Activated gamma-delta T cell treated with Interleukin-2 at 50 U/mL for 16 hours (primary cell): ENCODE measurements around the gene DPM3.
"Not testable (repeated sequence)": the region's sequence is repeated elsewhere in the genome, so short reads cannot be mapped to it uniquely, and the experiment has no call there.

Source experiments
- DNase-seq: peaks from one replicate; pipeline ENCODE4 v3.0.0-alpha.2; 2020

DPM3 gene

DNA sequence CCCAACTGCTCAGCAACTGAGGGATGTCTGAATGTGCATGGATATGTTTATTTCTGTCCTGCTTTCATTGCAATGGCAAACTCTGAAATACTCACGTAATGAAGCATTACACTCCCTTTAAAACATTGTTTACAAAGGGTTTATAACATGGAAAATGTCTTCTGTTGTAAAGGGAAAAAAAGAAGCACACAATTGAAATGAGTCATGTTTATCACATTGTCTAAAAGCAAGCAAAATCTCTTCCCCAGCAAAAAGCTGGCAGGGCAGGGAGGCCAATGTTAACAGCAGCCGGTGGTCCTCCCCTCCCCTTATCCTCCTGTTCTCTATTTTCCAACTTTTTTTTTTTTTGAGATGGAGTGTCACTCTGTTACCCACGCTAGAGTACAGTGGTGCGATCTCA, 16.5 kb downstream of the DPM3 start:
- no peak for DNase-seq

DNA sequence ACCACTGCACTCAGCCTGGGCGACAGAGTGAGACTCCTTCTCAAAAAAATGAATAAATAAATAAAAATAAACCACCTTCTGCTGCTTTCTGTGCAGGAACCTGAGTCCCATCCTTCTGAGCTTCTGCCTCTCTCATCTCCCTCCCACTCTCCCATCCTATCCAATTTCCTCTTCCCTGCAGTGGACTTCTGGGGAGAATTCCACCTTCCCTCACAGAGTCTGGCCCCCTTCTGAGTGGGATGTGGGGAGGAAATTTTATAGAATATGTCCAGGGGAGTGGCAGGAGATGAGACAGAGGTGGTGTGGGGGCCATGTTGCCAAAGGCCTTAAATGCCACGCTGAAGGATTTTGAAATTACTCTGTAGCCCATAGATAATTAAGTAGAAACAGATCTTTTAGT, 18.0 kb downstream of the DPM3 start:
- DNase-seq = no peak

DNA sequence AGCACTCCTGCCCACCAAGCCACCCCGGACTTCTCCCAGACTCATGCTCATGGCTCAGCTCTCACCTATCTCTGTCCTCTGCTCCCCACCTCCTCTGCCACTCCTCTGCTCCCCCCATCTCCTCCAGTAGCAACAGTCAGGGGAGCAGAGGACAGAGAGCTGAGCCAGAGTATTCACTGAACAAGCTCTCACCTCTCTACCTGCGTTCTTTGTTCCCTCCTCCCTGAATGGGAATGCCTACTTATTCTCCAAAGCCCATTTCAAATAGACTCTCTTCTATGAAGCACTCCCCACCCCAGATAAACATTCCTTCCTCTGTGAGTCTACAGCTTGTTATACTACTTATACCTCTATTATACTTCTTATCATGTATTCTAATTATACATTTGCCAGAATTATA, 19.1 kb downstream of the DPM3 start:
- DNase-seq = no peak

DNA sequence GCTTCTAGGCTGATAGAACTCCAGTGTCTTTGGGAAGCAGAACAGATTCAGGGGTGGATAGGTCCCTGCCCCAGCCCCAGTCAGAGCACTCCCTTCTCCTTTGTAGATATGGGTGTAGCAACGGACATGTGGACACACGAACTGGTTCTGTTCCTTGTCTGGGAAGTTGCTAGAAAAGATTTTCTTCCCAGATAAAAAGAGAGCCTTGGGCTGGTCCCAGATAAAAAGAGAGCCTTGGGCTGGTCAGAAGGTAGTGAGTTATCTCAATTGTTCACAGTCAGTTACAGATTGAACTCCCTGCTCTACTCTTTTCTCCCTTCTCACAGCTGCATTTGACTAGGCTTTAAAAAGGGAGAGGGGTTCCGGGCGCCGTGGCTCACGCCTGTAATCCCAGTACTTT, 20.1 kb downstream of the DPM3 start:
- DNase-seq = no peak

DNA sequence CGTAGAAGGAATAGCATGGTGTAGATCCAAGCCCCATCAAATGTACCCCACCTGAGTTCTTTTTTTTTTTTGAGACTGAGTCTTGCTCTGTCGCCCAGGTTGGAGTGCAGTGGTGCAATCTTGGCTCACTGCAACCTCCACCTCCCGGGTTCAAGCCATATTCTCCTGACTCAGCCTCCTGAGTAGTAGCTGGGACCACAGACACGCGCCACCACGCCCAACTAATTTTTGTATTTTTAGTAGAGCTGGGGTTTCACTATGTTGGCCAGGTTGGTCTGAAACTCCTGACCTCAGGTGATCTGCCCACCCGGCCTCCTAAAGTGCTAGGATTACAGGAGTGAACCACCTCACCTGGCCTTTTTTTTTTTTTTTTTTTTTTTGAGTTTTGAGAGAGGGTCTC, 22.2 kb downstream of the DPM3 start:
- DNase-seq = not testable (repeated sequence)

DNA sequence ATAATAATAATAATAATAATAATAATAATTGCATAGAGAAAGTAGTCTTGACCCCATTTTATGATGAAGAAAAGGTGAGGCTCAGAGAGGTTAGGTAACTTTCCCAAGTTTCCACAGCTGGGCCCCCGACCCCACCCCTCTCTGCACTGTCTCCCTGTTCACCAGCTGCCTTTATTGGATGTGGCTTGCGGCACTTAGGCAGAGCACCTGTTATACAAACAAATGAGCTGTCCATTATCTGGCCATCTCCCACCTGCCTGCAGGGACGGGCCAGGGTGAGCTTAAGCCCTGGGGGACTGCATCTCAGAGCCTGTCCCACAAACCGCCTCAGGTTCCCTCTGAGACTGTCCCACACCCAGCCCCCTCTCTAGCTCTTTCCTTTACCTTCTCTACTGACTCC, 22.7 kb downstream of the DPM3 start:
- no peak for DNase-seq

DNA sequence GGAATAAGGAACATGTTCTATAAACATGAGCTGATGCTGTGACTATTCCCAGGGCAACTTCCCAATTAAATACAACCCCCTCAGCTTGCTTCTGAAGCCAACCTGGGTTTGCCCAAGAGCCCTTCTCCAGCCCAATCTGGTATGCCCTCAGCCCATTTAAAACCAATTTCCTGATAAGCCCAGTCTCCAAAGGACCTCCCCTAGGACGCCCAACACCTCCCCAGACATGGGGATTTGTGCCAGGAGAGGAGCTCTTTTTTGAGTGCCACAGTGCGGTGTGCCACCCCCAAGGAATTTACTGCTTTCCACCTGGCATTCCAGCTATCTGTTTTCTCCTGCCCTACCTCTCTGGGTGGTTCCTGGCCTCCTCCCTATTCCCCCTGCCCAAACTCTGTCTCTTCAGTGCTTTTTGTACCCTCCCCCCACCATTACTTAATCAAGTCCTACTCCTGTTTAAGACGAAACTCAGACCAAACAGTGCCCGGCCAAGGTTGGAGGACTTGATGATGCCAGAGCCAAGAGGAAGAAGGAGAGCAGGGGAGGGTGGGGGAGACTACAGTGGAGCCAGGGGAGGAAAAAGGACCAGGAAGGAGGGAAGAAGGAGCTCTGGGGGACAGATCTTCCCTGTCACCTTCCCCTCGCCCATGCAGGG, 24.1 kb downstream of the DPM3 start:
- DNase-seq = no peak

DNA sequence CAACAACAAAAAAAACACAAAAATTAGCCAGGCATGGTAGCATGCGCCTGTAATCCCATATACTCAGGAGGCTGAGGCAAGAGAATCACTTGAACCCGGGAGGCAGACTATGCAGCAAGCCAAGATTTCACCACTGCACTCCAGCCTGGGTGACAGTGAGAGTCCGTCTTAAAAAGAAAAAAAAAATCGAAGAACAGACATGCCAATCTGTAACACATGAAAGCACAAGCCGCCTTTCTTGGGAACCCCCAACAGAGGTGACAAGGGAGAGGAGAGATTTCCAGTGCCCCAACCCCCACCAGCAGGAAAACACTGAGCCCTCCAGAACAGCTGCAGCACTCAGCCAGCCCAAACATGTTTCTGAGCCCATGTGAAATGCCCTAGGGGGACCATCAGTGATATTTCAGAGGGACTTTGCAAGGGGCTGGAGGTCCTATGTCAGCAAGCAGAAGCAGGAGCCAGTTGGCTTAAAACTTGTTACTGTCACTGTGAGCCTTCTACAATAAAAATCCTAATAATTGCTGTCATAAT, 26.8 kb downstream of the DPM3 start:
- DNase-seq = no peak

DNA sequence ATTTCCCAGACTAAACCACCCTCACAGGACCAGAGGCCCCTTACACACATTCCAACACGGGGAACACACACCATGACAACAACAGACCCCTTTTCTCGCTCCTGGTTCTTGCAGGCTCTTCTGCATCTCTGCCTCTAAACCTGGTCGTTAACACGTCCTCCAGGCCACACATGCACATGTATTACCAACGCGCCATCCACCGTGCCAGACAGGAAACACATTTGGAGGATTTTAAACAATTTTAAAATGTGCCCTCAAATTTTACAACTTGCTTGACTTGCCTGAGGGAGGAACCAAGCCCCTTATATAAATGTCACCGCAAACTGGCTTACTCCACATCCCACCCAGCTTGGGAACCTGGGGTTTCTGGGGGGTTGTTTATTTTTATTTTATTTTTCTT, 29.5 kb downstream of the DPM3 start:
- DNase-seq = no peak

DNA sequence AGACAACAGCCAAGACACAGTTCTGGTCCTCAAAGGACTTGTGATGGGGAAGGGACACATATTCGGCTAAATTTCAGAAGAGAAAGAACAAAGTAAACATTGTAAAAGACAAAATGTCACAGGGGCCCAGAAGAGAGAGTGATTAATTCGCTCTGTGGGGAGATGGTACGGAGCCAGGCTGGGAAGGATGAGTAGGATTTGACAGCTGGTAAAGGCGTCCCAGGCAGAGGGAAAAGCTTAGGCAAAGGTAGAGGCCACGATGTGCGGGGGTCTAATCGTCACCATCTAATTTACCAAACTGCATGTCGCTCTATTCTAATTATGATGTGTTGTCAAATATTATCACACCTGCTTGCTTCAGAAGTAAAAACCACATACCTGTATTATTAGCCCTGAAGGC, 29.9 kb downstream of the DPM3 start:
- no peak for DNase-seq

DNA sequence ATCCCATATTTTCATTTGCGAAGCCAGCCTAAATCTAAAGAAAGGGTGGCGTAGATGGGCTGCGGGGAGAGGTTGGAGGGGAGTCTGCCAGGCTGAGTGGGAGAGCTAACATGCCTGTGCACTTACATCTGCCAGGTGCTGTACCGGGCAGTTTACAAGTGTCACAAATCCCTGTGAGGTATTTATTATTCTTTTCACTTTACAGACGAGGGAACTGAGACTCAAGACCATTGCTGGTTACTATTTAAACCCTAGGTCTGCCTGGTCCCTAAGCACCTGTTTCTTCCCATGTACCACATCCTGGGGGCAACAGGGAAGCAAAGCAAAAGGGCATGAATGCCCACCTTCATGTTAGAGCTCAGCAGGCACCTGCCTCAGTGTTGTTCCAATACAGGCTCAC, 32.0 kb downstream of the DPM3 start:
- no peak for DNase-seq

DNA sequence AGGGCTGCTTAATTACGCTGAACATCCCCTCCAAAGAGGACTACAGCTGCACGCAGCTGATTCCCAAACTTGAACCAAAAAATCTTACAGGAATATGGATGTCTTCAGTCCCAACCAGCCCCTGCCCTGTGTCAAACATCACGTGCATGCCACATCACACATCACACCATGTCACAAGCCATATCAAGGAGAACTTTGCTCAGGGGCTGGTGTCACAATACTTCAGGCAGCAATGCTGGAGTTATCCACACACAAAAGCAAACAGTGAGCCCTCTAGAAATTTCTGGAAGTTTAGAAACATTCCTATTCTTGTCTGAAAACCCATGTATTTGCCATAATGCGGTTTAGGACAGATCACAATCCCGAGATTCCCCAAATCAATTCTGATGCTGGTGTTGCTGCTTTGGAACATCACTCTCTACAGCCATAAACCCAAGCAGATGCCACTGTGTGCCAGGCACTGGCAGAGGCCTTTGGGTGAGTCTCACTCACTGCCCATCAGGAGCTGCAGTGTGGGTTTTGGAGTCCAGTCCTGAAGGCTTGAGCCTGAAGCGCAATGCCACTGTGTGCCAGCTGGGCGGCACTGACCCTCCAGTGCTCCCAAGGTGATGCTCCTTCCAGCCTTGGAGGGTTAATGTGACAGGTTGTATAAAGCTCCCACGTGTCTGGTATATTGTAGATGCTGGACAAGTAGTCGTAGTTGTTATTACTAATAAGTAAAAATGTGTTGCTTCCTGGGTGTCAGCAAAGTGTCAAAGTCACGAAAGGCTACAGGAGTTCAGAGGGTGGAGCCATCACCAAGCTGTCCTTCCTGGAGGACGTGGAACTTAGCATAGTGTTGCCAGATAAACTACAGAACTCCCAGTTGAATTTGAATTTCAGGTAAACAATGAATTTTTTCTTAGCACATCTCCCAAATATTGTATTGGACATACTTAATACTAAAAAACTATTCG, 32.7 kb downstream of the DPM3 start:
- no peak for DNase-seq

DNA sequence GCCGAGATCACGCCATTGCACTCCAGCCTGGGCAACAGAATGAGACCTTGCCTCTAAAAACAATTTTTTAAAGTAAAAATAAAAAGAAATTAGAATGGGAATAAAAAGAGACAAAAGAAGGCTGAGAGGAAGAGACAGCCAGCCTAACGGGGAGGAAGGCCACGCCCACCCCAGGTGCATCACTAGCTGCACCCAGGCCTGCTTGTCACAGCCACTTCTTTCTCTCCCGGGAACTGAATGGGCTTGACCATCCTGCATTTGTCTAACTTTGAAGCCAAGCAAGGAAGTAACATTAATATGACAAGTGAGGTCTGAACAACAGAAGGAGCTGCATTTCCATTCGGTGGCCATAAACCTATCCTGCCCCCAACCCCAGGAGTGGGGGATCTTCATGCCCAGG, 33.5 kb downstream of the DPM3 start:
- no peak for DNase-seq

DNA sequence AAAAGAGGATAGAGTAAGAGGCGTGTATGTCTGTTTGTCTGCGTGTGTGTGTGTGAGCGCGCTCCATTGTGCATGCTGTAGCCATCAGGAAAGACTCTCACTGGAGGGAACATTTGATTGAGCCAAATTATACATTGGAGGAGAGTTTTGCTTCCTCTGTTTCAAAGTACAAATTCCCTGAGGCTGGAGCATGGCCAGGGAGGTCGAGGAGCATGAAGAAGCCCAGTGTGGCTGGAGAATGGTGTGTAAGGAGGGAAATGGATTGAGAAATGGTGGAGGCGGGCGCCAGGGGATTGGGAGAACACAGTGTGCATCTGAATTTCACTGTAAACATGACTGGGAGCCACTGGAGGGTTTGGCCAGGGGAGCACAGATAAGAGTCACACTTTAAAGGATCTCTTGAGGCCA, 34.7 kb downstream of the DPM3 start:
- no peak for DNase-seq

DNA sequence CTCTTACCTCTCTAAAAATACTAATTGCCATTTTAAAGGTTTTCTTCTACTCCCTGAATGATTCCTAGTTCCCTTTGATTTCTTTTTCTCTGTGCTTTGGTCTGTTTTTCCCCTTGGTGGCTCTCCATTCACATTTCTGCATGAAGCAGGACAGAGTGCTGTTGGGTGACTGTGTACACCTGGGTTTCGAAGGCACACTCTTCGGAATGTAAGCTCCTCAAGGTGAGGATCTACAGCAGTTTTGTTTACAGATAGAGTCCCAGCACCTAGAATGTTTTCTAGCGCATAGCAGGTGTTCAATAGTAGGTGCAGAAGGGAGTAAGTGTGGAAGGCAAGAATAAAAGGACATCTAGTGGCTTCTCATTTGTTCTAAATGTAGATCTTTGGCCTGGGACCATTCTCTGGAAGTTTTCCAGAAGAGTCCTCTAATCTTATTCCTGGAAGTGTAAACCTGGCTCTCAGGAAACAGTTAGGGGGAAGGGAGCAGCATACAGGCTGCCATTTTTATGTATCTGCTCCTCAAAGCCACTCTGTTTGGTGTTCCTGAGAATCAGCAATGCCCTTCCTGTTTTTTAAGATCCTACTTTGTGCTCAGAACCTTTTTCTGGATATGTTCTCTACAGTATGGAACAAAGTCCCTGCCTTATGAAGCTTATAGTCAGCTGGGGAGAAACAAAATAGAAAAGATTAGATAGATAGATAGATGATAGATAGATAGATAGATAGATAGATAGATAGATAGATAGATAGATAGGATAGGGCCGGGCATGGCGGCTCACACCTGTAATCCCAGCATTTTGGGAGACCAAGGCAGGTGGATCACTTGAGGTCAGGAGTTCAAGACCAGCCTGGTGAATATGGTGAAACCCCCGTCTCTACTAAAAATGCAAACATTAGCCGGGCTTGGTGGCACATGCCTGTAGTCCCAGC, 35.5 kb downstream of the DPM3 start:
- no peak for DNase-seq

DNA sequence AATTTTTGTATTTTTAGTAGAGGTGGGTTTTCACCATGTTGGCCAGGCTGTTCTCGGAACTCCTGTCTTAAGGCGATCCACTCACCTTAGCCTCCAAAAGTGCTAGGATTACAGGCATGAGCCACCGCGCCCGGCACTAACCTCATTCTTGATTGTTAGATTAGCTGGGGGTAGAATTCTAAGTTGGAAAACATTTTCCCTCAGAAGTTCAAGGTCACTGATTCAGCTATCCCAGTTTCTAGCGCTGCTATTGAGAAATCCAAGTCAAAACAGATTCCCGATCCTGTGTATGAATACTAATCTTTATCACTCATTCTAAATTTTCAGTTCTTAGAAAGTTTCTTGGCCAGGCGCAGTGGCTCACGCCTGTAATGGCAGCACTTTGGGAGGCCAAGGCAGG, 37.0 kb downstream of the DPM3 start:
- no peak for DNase-seq

DNA sequence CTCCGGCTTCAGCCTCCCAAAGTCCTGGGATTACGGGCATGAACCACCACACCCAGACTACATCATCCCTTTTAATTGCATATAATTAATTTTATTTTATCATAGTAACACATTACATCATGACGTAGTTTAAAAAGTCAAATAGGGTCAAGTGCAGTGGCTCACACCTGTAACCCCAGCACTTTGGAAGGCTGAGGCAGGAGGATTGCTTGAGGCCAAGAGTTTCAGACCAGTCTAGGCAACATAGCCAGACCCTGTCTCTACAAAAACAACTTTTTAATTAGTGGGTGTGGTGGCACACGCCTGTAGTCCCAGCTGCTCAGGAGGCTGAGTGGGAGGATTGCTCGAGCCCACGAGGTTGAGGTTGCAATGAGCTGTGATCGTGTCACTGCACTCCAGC, 41.0 kb downstream of the DPM3 start:
- DNase-seq = no peak

DNA sequence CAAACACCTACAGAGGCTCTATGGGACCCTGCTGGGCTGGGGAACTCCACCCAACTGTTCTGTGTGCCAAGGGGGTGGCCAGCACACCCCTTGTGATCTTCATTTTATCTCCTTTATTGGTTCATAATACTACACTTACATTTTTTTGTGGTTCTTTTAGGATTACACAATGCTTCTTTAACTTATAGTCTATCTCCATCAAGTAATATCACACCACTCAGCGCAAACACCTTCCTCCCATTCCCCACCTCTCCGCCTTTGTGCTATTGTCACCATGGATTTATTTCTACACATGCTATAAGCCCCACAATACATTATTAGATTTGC, 45.7 kb downstream of the DPM3 start:
- no peak for DNase-seq

DNA sequence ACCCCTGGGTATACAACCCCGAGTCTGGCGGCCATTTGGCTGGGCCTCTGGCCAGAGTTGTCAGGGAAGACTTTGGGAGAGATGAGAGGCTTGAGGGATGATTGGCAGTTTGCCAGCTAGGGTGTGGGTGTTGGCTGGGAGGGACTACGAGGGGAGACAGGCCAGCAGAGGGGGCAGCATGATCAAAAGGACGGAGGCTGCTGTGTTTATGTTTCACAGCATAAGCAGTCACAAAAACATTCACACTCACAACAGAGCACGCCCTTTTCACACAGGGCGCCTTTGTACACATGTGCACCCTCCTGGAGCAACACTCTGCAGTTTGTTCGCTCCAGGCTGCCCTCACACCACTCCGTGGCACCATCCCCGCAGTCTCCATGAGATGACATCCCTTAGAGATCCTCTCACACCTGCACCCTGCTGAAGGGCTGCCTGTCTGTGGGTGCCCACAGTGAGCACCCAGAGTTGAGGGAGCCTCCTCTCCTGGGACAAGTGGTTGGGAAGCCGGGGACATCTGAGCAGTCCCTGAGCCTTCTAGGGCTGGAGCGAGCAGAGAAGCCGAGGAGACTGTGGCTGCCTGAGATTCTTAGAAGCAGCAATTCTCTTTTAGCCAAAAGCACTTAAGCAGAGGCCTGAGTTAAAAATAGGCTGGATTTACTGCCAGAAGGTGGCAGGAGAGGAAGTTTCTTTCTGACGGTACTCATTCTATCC, 46.3 kb downstream of the DPM3 start:
- no peak for DNase-seq

DNA sequence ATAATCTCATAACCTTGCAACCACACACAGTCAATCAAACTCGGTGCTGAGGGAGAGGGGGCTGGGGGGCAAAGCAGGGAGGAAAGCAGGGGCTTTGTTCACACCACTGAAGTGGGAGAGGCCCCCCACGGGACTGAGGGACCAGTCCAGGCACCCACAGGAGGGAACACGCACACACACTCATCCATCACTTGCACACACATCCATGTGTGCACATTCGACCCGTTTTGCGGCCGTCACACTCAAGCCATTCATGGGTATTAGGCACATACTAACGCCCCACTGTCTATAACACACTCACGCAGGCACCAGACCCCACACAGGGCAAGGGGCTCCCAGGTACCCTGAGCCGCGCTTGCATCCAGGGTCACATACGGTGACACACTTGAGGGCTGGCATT, 47.7 kb downstream of the DPM3 start:
- no peak for DNase-seq

DNA sequence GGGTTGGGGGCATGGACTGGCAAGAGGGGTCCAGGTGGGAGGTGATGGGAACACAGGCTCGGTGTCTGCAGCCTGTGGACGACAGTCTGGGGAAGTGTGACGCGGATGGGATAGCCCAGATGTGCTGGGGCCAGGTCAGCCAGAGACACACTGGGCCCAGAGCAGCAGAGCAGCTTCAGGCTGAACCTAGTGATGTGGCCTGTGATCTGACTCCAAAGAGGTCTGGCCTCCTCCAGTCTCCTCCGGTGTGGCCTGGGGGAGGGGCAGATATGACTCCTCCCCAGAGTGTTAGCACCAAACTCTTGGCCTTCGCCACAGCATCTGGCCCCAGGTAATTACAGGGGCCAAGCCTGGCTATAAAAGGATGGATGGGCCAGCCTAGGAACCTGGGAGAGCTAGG, 48.2 kb downstream of the DPM3 start:
- DNase-seq = no peak
